Panc1 (cell line): ENCODE data around the gene PHLPP1.

Experiments used
- POLR2AphosphoS5 ChIP-seq: IDR thresholded peaks from 2 replicates; pipeline ENCODE4 v1.6.1; 2012; ENCODE audit warnings: mild to moderate bottlenecking, low read depth, low read length, moderate library complexity
- TCF7L2 ChIP-seq: IDR thresholded peaks from 2 replicates; pipeline ENCODE4 v1.6.1; 2011; ENCODE audit warnings: mild to moderate bottlenecking, low read depth, low read length, inconsistent platforms
- TF ChIP-seq, protein P1 (sequence below): fragments of 450-650 bp; IDR thresholded peaks from 2 replicates; pipeline ENCODE4 v1.5.1; 2017; ENCODE audit warnings: mild to moderate bottlenecking
- TF ChIP-seq, protein P2 (sequence below), 2 experiments: IDR thresholded peaks; 2 replicates each; pipeline ENCODE4 v1.6.1; 2011 to 2012; ENCODE audit warnings: low read depth in 2 of 2, control low read depth in 1 of 2, low read length in 1 of 2, mild to moderate bottlenecking in 1 of 2, moderate library complexity in 1 of 2; ENCODE audit not compliant: insufficient read depth in 1 of 2

DNA sequence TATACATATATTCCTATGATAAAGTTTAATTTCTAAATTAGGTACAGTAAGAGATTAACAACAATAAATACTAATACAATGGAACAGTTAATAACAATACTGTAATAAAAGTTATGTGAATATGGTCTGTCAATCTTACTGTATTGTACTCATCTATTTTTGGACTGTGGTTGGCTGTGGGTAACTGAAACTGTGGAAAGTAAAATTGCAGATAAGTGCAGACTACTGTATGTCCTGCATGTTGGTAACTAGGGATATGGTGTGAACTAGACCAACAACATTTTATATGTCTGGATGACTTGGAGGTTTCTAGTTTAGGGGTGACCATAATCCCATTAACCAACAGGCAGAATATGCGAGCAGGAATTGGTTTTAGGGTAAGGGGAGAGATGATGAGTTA, 23.3 kb downstream of the PHLPP1 start:
- TF ChIP-seq, protein P1, sequence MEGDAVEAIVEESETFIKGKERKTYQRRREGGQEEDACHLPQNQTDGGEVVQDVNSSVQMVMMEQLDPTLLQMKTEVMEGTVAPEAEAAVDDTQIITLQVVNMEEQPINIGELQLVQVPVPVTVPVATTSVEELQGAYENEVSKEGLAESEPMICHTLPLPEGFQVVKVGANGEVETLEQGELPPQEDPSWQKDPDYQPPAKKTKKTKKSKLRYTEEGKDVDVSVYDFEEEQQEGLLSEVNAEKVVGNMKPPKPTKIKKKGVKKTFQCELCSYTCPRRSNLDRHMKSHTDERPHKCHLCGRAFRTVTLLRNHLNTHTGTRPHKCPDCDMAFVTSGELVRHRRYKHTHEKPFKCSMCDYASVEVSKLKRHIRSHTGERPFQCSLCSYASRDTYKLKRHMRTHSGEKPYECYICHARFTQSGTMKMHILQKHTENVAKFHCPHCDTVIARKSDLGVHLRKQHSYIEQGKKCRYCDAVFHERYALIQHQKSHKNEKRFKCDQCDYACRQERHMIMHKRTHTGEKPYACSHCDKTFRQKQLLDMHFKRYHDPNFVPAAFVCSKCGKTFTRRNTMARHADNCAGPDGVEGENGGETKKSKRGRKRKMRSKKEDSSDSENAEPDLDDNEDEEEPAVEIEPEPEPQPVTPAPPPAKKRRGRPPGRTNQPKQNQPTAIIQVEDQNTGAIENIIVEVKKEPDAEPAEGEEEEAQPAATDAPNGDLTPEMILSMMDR, result no peak
- TF ChIP-seq, protein P2, sequence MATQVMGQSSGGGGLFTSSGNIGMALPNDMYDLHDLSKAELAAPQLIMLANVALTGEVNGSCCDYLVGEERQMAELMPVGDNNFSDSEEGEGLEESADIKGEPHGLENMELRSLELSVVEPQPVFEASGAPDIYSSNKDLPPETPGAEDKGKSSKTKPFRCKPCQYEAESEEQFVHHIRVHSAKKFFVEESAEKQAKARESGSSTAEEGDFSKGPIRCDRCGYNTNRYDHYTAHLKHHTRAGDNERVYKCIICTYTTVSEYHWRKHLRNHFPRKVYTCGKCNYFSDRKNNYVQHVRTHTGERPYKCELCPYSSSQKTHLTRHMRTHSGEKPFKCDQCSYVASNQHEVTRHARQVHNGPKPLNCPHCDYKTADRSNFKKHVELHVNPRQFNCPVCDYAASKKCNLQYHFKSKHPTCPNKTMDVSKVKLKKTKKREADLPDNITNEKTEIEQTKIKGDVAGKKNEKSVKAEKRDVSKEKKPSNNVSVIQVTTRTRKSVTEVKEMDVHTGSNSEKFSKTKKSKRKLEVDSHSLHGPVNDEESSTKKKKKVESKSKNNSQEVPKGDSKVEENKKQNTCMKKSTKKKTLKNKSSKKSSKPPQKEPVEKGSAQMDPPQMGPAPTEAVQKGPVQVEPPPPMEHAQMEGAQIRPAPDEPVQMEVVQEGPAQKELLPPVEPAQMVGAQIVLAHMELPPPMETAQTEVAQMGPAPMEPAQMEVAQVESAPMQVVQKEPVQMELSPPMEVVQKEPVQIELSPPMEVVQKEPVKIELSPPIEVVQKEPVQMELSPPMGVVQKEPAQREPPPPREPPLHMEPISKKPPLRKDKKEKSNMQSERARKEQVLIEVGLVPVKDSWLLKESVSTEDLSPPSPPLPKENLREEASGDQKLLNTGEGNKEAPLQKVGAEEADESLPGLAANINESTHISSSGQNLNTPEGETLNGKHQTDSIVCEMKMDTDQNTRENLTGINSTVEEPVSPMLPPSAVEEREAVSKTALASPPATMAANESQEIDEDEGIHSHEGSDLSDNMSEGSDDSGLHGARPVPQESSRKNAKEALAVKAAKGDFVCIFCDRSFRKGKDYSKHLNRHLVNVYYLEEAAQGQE (IDR thresholded peaks at IDR 0.05; ENCODE audit: insufficient read depth in 1 of 2, low read depth in 2 of 2, low read length in 1 of 2), result no peak
- TF ChIP-seq POLR2AphosphoS5 (no peak), TCF7L2 (no peak)
